GM12878 (cell line): ENCODE data around the gene BCHE. TPM values are rescaled to one million over a fixed set of nuclear protein-coding genes. Genes with fewer than 3 reads are reported as not detected.

ENCODE experiments used
- ATAC-seq: fragments of 200-7000 bp; cut with Tn5 transposase; 3 replicates; pipeline ENCODE4 v1.9.1; 2020; ENCODE audit warnings: mild to moderate bottlenecking, moderate library complexity
- BruUV-seq: library from RNA; stranded (reverse); fragments of 400-500 nt; replicated peaks from 2 replicates; lab custom pipeline; 2021; lab: Mats Ljungman, UMichigan
- CTCF ChIA-PET: fragments of 300-600 bp; sonication (Branson Sonifier 250); formaldehyde crosslinking; extraction: SDS; loops from one replicate; lab custom pipeline; 2021; ENCODE audit warnings: inconsistent platforms; lab: Yijun Ruan, JAX
- POLR2A ChIA-PET: fragments of 350-600 bp; formaldehyde crosslinking; extraction: SDS; loops from one replicate; lab custom pipeline; 2021; ENCODE audit warnings: inconsistent platforms; lab: Charles Lee
- RAD21 ChIA-PET: fragments of 300-600 bp; sonication (Branson Sonifier 250); formaldehyde crosslinking; loops from one replicate; lab custom pipeline; 2023; ENCODE audit warnings: antibody characterized with exemption; ENCODE audit not compliant: unreplicated experiment; lab: Charles Lee
- SMC1A ChIA-PET: fragments of 300-600 bp; sonication (Branson Sonifier 250); formaldehyde crosslinking; loops from one replicate; lab custom pipeline; 2023; ENCODE audit not compliant: unreplicated experiment, uncharacterized antibody; lab: Charles Lee
- DNase-seq: peaks from one replicate; pipeline ENCODE4 v3.0.0-alpha.2; 2011; ENCODE audit warnings: low read depth, low spot score
- FAIRE-seq: peaks from 3 replicates; lab custom pipeline; 2011; peaks lifted over from hg19 to GRCh38; lab: Jason Lieb, UNC
- H2AFZ ChIP-seq: 2 replicates; pipeline ENCODE4 v1.6.0; 2011; ENCODE audit warnings: low read depth, low read length, control low read depth; ENCODE audit not compliant: control insufficient read depth
- H3K27ac ChIP-seq: 2 replicates; pipeline ENCODE4 v1.5.1; 2011; ENCODE audit warnings: control low read depth; ENCODE audit not compliant: control insufficient read depth, insufficient read depth
- H3K27me3 ChIP-seq, 2 experiments: replicated peaks in 1 of 2; 2 replicates each; pipeline versions ENCODE4 v1.6.0 to v1.6.1; 2011; ENCODE audit warnings: low read length in 1 of 2; ENCODE audit not compliant: control insufficient read depth in 2 of 2, insufficient read depth in 2 of 2
- H3K36me3 ChIP-seq, 2 experiments: 2 replicates each; pipeline ENCODE4 v1.5.1; 2011; ENCODE audit warnings: low read length in 1 of 2; ENCODE audit not compliant: control insufficient read depth in 2 of 2, insufficient read depth in 2 of 2
- H3K4me1 ChIP-seq: 2 replicates; pipeline ENCODE4 v1.6.1; 2011; ENCODE audit warnings: mild to moderate bottlenecking, low read length, moderate library complexity, mixed read lengths; ENCODE audit not compliant: control insufficient read depth, insufficient read depth
- H3K4me2 ChIP-seq: 2 replicates; pipeline ENCODE4 v1.6.0; 2011; ENCODE audit warnings: control low read depth; ENCODE audit not compliant: control insufficient read depth, insufficient read depth
- H3K4me3 ChIP-seq: fragments of 200-600 bp; sonication (generic); 2 replicates; pipeline ENCODE4 v1.5.1; 2016
- H3K79me2 ChIP-seq: 2 replicates; pipeline ENCODE4 v1.6.0; 2011; ENCODE audit warnings: low read length; ENCODE audit not compliant: control insufficient read depth, insufficient read depth
- H3K9ac ChIP-seq: 2 replicates; pipeline ENCODE4 v1.8.0; 2011; ENCODE audit warnings: low read length, control low read depth, mixed read lengths; ENCODE audit not compliant: control insufficient read depth, insufficient read depth
- H3K9me3 ChIP-seq: replicated peaks from 3 replicates; pipeline ENCODE4 v1.5.1; 2011; ENCODE audit warnings: mild to moderate bottlenecking, low read length; ENCODE audit not compliant: control insufficient read depth, insufficient read depth
- H4K20me1 ChIP-seq: 2 replicates; pipeline ENCODE4 v1.6.0; 2011; ENCODE audit not compliant: control insufficient read depth, insufficient read depth
- CHD2 ChIP-seq: IDR thresholded peaks from 2 replicates; pipeline ENCODE4 v1.6.1; 2011; ENCODE audit warnings: low read depth, low read length, improper control_type of control experiment, borderline replicate concordance
- CREB1 ChIP-seq: IDR thresholded peaks from 2 replicates; pipeline ENCODE4 v1.6.1; 2012; ENCODE audit warnings: low read depth, mild to moderate bottlenecking, inconsistent platforms
- EZH2 ChIP-seq: IDR thresholded peaks from 2 replicates; pipeline ENCODE4 v1.6.1; 2012; ENCODE audit warnings: low read depth, mild to moderate bottlenecking, control low read depth, inconsistent platforms, low read length, borderline replicate concordance; ENCODE audit not compliant: control insufficient read depth
- HDAC6 ChIP-seq: fragments of 200-600 bp; sonication (generic); IDR thresholded peaks from one replicate; pipeline ENCODE4 v1.8.0; 2017; ENCODE audit warnings: antibody characterized with exemption; ENCODE audit not compliant: unreplicated experiment
- KDM1A ChIP-seq: fragments of 200-600 bp; sonication (generic); IDR thresholded peaks from 2 replicates; pipeline ENCODE4 v1.6.1; 2016; ENCODE audit warnings: borderline replicate concordance
- NR2C1 ChIP-seq: fragments of 450-650 bp; IDR thresholded peaks from 2 replicates; pipeline ENCODE4 v1.6.1; 2017; ENCODE audit warnings: antibody characterized with exemption, mild to moderate bottlenecking, moderate library complexity
- PAX5 ChIP-seq: IDR thresholded peaks from 2 replicates; pipeline ENCODE4 v1.6.1; 2011; ENCODE audit warnings: low read depth, low read length, borderline replicate concordance
- POU2F2 ChIP-seq: IDR thresholded peaks from 3 replicates; pipeline ENCODE4 v1.6.1; 2011; ENCODE audit warnings: low read depth, mild to moderate bottlenecking, low read length, borderline replicate concordance
- RBBP5 ChIP-seq: fragments of 200-600 bp; sonication (generic); conservative IDR thresholded peaks from 2 replicates; pipeline ENCODE4 v1.6.1; 2016
- RELA ChIP-seq: fragments of 450-650 bp; IDR thresholded peaks from 2 replicates; pipeline ENCODE4 v1.8.0; 2014; ENCODE audit warnings: borderline replicate concordance; ENCODE audit not compliant: partially characterized antibody
- RFX5 ChIP-seq: IDR thresholded peaks from 2 replicates; pipeline ENCODE4 v1.6.1; 2011; ENCODE audit warnings: low read depth, low read length, improper control_type of control experiment
- SIX5 ChIP-seq: IDR thresholded peaks from 2 replicates; pipeline ENCODE4 v1.6.1; 2011; ENCODE audit warnings: mild to moderate bottlenecking, low read depth, low read length, moderate library complexity; ENCODE audit not compliant: severe bottlenecking
- SREBF2 ChIP-seq: IDR thresholded peaks from 2 replicates; pipeline ENCODE4 v1.6.1; 2012; ENCODE audit warnings: mild to moderate bottlenecking, low read length
- SUZ12 ChIP-seq: fragments of 200-600 bp; sonication (generic); IDR thresholded peaks from one replicate; pipeline ENCODE4 v1.6.1; 2018; ENCODE audit warnings: antibody characterized with exemption, mild to moderate bottlenecking; ENCODE audit not compliant: unreplicated experiment
- USF1 ChIP-seq: IDR thresholded peaks from 2 replicates; pipeline ENCODE4 v1.6.1; 2011; ENCODE audit warnings: borderline replicate concordance, low read depth, mild to moderate bottlenecking, moderate library complexity, mixed read lengths, low read length; ENCODE audit not compliant: insufficient read depth; ENCODE audit errors: extremely low read length
- ZBTB4 ChIP-seq: fragments of 450-650 bp; formaldehyde crosslinking; IDR thresholded peaks from 2 replicates; pipeline ENCODE4 v1.4.0; 2022; ENCODE audit warnings: mild to moderate bottlenecking, moderate library complexity
- WGBS: methylation state at CpG from one replicate; pipeline ENCODE4 v1.1.6; 2016; ENCODE audit warnings: low lambda C conversion rate; ENCODE audit not compliant: insufficient replicate concordance, insufficient coverage; ENCODE audit errors: missing lambda C conversion rate; 5-methylcytosine and 5-hydroxymethylcytosine counted together
- in situ Hi-C: fragments of 300-500 bp; cut with MboI; formaldehyde crosslinking; loops from 9 replicates; pipeline ENCODE4 v1.14.3; 2018; ENCODE audit warnings: mixed read lengths
- intact Hi-C: fragments of 100-400 bp; cut with micrococcal nuclease; formaldehyde crosslinking; loops from one replicate; pipeline ENCODE4 v1.14.2; 2022; ENCODE audit not compliant: unreplicated experiment
- polyA plus RNA-seq, 11 experiments: library from polyadenylated mRNA; depleted of rRNA in 4 of 11; unstranded in 6 of 11; stranded (reverse) in 5 of 11; fragments of >200 nt; fragmentation: Nextera tagmentation in 4 of 11; fragmentation: Illumina TruSeq in 1 of 11; extraction: Ambion mirVana in 4 of 11; extraction: Trizol in 1 of 11; gene quantifications; 1 replicate in 1 of 11; 2 replicates in 10 of 11; pipeline versions ENCODE4 v1.2.1 to v1.2.3, GENCODE V29; 2011 to 2016; ENCODE audit warnings: inconsistent platforms in 2 of 11, missing spikeins in 2 of 11, low read depth in 1 of 11
- total RNA-seq, 4 experiments: library from RNA; depleted of rRNA in 3 of 4; stranded (reverse); fragments of >200 nt in 3 of 4; fragmentation: Illumina TruSeq in 1 of 4; extraction: Trizol in 1 of 4; gene quantifications; 2 replicates each; pipeline versions ENCODE4 v1.2.1 to v1.2.3, GENCODE V29; 2013 to 2021
- TF ChIP-seq, protein P1 (sequence below): fragments of 450-650 bp; formaldehyde crosslinking; IDR thresholded peaks from 2 replicates; pipeline ENCODE4 v1.5.0; 2022; ENCODE audit warnings: mild to moderate bottlenecking, missing genetic modification characterization

The BCHE gene
- total and polyA plus RNA-seq, 10 of the 15 experiments (the other 5 are each of a cell fraction or from before 2014, with no cell fraction given): 16.8 to 233 (median 29.3) TPM

DNA sequence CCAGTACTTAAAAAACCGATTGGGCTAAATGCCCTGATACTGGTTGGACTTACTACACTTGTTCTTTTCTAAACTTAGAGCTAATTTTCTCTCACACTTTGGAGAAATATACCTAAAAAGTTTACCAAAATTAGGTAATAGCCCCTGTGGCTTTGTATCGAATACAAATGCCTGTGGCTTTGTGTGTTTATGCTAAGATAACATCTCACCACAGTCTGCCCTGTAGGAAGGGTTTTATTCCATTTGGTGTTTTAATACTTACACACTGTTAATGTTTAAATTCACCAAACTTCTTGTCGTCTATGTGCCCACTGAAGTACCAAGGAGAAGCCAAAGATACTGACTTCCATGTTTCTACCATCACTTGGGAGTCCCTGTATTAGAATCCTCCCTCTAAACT is 66.4 kb downstream of the BCHE start:
- RAD21 ChIA-PET: no interaction called here
- no peaks in the 10 kb centered on the region for H3K79me2 ChIP-seq
- no peak for FAIRE-seq
- TF ChIP-seq RFX5: no peak
- TF ChIP-seq USF1: no peak
- TF ChIP-seq KDM1A: no peak
- TF ChIP-seq SREBF2: no peak
- no peak for TF ChIP-seq CHD2
- no peak for TF ChIP-seq PAX5
- no peak for TF ChIP-seq HDAC6
- TF ChIP-seq, protein P1, sequence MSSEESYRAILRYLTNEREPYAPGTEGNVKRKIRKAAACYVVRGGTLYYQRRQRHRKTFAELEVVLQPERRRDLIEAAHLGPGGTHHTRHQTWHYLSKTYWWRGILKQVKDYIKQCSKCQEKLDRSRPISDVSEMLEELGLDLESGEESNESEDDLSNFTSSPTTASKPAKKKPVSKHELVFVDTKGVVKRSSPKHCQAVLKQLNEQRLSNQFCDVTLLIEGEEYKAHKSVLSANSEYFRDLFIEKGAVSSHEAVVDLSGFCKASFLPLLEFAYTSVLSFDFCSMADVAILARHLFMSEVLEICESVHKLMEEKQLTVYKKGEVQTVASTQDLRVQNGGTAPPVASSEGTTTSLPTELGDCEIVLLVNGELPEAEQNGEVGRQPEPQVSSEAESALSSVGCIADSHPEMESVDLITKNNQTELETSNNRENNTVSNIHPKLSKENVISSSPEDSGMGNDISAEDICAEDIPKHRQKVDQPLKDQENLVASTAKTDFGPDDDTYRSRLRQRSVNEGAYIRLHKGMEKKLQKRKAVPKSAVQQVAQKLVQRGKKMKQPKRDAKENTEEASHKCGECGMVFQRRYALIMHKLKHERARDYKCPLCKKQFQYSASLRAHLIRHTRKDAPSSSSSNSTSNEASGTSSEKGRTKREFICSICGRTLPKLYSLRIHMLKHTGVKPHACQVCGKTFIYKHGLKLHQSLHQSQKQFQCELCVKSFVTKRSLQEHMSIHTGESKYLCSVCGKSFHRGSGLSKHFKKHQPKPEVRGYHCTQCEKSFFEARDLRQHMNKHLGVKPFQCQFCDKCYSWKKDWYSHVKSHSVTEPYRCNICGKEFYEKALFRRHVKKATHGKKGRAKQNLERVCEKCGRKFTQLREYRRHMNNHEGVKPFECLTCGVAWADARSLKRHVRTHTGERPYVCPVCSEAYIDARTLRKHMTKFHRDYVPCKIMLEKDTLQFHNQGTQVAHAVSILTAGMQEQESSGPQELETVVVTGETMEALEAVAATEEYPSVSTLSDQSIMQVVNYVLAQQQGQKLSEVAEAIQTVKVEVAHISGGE (CRISPR knock-in tag): no peak
- no peak for TF ChIP-seq CREB1
- TF ChIP-seq SIX5: no peak
- no peak for TF ChIP-seq POU2F2
- no peak for TF ChIP-seq SUZ12
- TF ChIP-seq RELA: no peak
- no peak for TF ChIP-seq EZH2
- no peak for TF ChIP-seq ZBTB4 (CRISPR knock-in tag)
- no peak for TF ChIP-seq NR2C1
- no peak for TF ChIP-seq RBBP5
- TF ChIP-seq, all 136 proteins: peak for 0
- ATAC-seq (no peak), DNase-seq (no peak)
- Histone ChIP-seq H3K9ac (no peak overlapping the region), H3K36me3 (no peaks in the 10 kb centered on the region), H3K4me1 (no peaks in the 10 kb centered on the region), H3K27ac (no peak overlapping the region), H3K27me3 (no peaks in the 10 kb centered on the region), H3K9me3 (no peaks in the 10 kb centered on the region), H4K20me1 (no peaks in the 10 kb centered on the region), H2AFZ (no peak overlapping the region), H3K4me3 (no peak overlapping the region), H3K4me2 (no peak overlapping the region)
- no TSS peak for BruUV-seq
- in situ Hi-C loops: no loop called here
- WGBS: 0% methylated on average over 3 of the region's 3 CpGs
- ChIA-PET SMC1A (interaction anchor here (0.8 to 1.6 kb wide), 3 partner anchors 10 to 23 kb away, joined by 3 read pairs; no protein-coding TSS in a partner anchor), POLR2A (interaction anchor here (1.0 kb wide), 1 partner anchor 21 kb away, joined by 3 read pairs; no protein-coding TSS in a partner anchor), CTCF (no interaction called here)
- intact Hi-C loops: no loop called here
